IgD-negative memory B cell (primary cell): Measurements from ENCODE around the gene TTLL11. TPM values are rescaled to one million over a fixed set of nuclear protein-coding genes. Genes with fewer than 3 reads are reported as not detected.
"Not testable (repeated sequence)": the region's sequence is repeated elsewhere in the genome, so short reads cannot be mapped to it uniquely, and the experiment has no call there.

Source experiments
- H3K27ac Mint-ChIP-seq, 3 donors: one replicate each; pipeline ENCODE4 v1.8.0; 2020 to 2022; ENCODE audit warnings: mild to moderate bottlenecking in 3 of 3, mixed read lengths in 3 of 3, moderate library complexity in 1 of 3
- H3K27me3 Mint-ChIP-seq: one replicate; pipeline ENCODE4 v1.8.0; 2021; ENCODE audit warnings: mixed read lengths
- H3K36me3 Mint-ChIP-seq: one replicate; pipeline ENCODE4 v1.8.0; 2020; ENCODE audit warnings: mild to moderate bottlenecking, mixed read lengths
- H3K4me1 Mint-ChIP-seq, 3 donors: one replicate each; pipeline ENCODE4 v1.8.0; 2020 to 2022; ENCODE audit warnings: mixed read lengths in 3 of 3, mild to moderate bottlenecking in 1 of 3
- H3K4me3 Mint-ChIP-seq, 4 donors: one replicate each; pipeline ENCODE4 v1.8.0; 2020 to 2022; ENCODE audit warnings: mild to moderate bottlenecking in 4 of 4, mixed read lengths in 4 of 4, moderate library complexity in 3 of 4
- H3K9me3 Mint-ChIP-seq, 3 donors: one replicate each; pipeline ENCODE4 v1.8.0; 2020 to 2021; ENCODE audit warnings: mixed read lengths in 3 of 3, mild to moderate bottlenecking in 1 of 3
- polyA plus RNA-seq: library from polyadenylated mRNA; unstranded; fragments of 300-500 nt; fragmentation: Illumina TruSeq; gene quantifications from one replicate; pipeline ENCODE4 v1.2.3, GENCODE V29; 2021

Gene TTLL11
- polyA plus RNA-seq, 1 donor from 2014 or later = 6.0 TPM

GRCh38 chr9:121807069-121807822 lies 285.9 kb downstream of the TTLL11 start:
- Mint-ChIP-seq H3K36me3 (peaks cover 2% of the 10 kb centered on the region), H3K27ac (no peak overlapping the region), H3K4me3 (no peak overlapping the region), H3K27me3 (no peaks in the 10 kb centered on the region), H3K9me3 (peaks cover 4 to 12% (median 5%) of the 10 kb centered on the region in 3 donors), H3K4me1 (no peaks in the 10 kb centered on the region)

DNA sequence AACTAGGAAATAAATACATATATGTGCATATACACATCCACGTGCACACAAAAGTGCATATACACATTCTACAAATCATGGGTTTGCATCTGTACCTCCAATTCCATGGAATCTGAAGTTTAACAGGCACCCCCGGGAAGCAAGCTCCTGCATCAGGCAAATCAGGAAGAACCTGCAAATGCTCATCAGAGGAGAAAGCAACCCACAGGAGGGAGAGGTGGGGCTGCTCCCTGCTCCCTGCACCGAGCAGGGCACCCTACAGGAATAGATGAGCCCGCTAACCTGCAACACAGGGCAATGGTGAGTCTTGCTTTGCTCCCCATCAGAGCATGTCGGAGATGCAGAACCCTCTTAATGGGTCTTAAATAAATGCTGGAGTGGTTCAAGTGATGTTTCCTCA lies 290.4 kb downstream of the TTLL11 start:
- Mint-ChIP-seq H3K27ac (no peak overlapping the region), H3K27me3 (peaks cover 4% of the 10 kb centered on the region)

DNA sequence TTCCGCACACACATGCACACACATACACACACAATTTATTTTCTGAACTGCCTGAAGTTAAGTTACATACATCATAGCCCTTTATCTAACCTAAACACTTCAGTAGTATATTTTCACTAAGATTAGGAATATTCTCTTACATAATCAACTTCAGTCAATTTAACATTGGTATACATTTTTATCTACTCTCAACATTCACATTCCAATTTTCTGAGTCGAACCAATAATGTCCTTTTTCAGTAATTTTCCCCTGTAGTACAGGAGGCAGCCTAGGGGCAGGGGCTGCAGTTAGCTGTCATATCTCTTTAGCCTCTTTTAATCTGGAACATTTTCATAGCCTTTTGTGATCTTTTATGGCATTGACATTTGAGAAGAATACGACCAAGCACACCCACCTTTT lies 291.5 kb downstream of the TTLL11 start:
- Mint-ChIP-seq H3K4me3 (no peak overlapping the region), H3K27me3 (peaks cover 6% of the 10 kb centered on the region), H3K27ac (no peak overlapping the region), H3K4me1 (no peaks in the 10 kb centered on the region), H3K9me3 (peaks cover 4 to 12% (median 5%) of the 10 kb centered on the region in 3 donors), H3K36me3 (peaks cover 2% of the 10 kb centered on the region)

More for the DNA sequence above, 290.4 kb downstream of the TTLL11 start:
- peaks cover 2% of the 10 kb centered on the region for H3K36me3 Mint-ChIP-seq
- H3K9me3 Mint-ChIP-seq = peaks cover 4 to 12% (median 5%) of the 10 kb centered on the region in 3 donors
- no peak overlapping the region for H3K4me3 Mint-ChIP-seq
- no peaks in the 10 kb centered on the region for H3K4me1 Mint-ChIP-seq

GRCh38 chr9:121800376-121800775 lies 292.7 kb downstream of the TTLL11 start:
- Mint-ChIP-seq H3K27me3 (peaks cover 6% of the 10 kb centered on the region), H3K4me1 (no peaks in the 10 kb centered on the region), H3K27ac (no peak overlapping the region), H3K4me3 (no peak overlapping the region), H3K36me3 (peaks cover 2% of the 10 kb centered on the region), H3K9me3 (peaks cover 4 to 12% (median 5%) of the 10 kb centered on the region in 3 donors)

DNA sequence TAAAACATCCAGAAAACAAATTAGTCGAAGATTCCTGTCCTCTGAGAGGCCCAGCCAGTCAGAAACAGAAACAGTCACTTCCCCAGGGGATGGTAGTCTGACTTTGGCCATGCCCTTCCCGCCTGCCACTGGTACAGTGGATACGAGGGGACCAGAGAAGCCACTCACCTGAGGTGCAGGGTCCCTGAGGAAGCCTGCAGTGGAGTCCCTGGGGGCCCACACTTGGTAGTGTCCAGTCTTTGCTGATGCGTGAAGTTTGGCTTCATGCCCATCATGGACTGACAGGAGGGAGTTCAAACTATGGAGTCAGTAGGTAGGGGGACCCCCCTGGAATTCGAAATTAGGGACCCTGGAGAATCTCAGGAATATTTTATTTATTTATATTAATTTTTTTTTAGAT lies 294.2 kb downstream of the TTLL11 start:
- no peaks in the 10 kb centered on the region for H3K4me1 Mint-ChIP-seq
- peaks cover 0 to 1% (median 0%) of the 10 kb centered on the region in 3 donors for H3K9me3 Mint-ChIP-seq
- H3K36me3 Mint-ChIP-seq = peaks cover 2% of the 10 kb centered on the region
- peaks cover 6% of the 10 kb centered on the region for H3K27me3 Mint-ChIP-seq
- no peak overlapping the region for H3K4me3 Mint-ChIP-seq
- no peak overlapping the region for H3K27ac Mint-ChIP-seq

- H3K36me3 Mint-ChIP-seq = no peaks in the 10 kb centered on the region
- peaks cover 6% of the 10 kb centered on the region for H3K27me3 Mint-ChIP-seq
- H3K4me3 Mint-ChIP-seq = no peak overlapping the region
- no peaks in the 10 kb centered on the region for H3K9me3 Mint-ChIP-seq
- no peak overlapping the region for H3K27ac Mint-ChIP-seq
- H3K4me1 Mint-ChIP-seq = no peaks in the 10 kb centered on the region
Measured at GRCh38 chr9:121797081-121797480, 296.0 kb downstream of the TTLL11 start.

- not testable (repeated sequence) for H3K4me1 Mint-ChIP-seq, H3K36me3 Mint-ChIP-seq, H3K4me3 Mint-ChIP-seq, H3K9me3 Mint-ChIP-seq, H3K27ac Mint-ChIP-seq
- H3K27me3 Mint-ChIP-seq = peaks cover 10% of the 10 kb centered on the region
Measured at GRCh38 chr9:121794334-121794733, 298.8 kb downstream of the TTLL11 start.

DNA sequence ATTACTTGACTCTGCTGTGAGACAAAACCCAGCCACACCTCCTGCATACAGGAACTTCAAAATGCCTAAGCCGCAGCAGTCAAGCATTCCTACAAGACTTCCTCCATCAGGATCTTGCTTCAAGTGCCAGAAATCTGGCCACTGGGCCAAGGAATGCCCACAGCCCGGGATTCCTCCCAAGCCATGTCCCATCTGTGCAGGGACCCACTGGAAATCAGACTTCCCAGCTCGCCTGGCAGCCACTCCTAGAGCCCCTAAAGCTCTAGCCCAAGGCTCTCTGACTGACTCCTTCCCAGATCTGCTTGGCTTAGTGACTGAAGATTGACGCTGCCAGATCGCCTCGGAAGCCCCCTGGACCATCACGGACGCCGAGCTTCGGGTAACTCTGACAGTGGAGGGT lies 300.6 kb downstream of the TTLL11 start:
- not testable (repeated sequence) for H3K27ac Mint-ChIP-seq, H3K36me3 Mint-ChIP-seq, H3K27me3 Mint-ChIP-seq, H3K9me3 Mint-ChIP-seq, H3K4me1 Mint-ChIP-seq, H3K4me3 Mint-ChIP-seq

GRCh38 chr9:121790841-121791240 lies 302.3 kb downstream of the TTLL11 start:
- Mint-ChIP-seq H3K27me3 (peaks cover 12% of the 10 kb centered on the region), H3K9me3 (peaks cover 0 to 2% (median 0%) of the 10 kb centered on the region in 3 donors), H3K36me3 (no peaks in the 10 kb centered on the region), H3K27ac (no peak overlapping the region), H3K4me3 (no peak overlapping the region), H3K4me1 (no peaks in the 10 kb centered on the region)

DNA sequence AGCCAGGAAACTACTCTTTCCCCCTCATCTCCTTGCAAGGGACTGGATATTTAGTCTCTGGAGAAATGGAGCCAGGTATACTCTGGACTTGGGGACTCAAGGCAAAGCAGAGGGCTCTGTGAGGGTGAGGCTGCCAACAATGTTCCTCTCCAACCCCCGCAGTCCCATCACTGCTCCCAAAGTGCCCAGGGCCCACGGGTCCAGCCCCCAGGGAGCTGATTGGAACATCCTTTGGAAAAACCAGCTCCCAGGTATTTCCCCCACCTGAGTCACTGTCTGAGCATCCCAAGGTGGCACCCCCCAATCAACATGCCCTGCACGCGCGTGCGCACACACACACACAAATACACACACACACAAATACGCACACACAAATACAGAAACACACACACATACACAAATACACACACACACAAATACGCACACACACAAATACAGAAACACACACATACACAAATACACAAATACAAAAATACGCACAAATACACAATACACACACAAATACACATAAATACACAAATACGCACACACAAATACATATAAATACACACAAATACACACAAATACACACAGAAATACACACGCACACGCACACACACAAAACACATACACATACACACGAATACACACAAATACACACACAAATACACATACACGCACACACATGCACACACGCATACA lies 304.3 kb downstream of the TTLL11 start:
- Mint-ChIP-seq H3K4me3 (no peak overlapping the region), H3K4me1 (no peaks in the 10 kb centered on the region), H3K36me3 (peaks cover 1% of the 10 kb centered on the region), H3K27ac (no peak overlapping the region), H3K9me3 (peaks cover 0 to 2% (median 0%) of the 10 kb centered on the region in 3 donors), H3K27me3 (peaks cover 12% of the 10 kb centered on the region)

DNA sequence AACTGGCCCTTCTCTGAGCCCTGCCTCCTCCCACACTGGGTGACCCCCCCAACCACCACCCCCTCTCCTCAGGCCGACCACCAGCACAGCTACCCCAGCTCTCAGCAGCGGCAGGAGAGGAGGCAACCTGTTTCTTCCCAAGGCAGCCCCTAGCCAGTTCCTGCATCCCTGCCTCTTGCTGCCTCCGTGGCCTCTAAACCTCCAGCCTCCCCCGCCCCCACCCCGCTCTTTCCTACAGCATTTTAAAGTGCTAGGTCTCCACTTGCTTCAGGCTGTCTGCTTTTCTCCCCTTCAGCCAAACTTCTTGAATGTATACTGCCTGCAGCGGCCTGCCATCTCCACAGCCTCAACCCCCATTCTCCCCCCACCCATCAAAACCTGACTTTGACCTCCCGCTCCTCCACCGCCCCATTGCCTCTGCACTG lies 306.1 kb downstream of the TTLL11 start:
- Mint-ChIP-seq H3K36me3 (peaks cover 1% of the 10 kb centered on the region), H3K27ac (no peak overlapping the region), H3K4me3 (no peak overlapping the region), H3K4me1 (no peaks in the 10 kb centered on the region), H3K9me3 (peaks cover 0 to 2% (median 0%) of the 10 kb centered on the region in 3 donors), H3K27me3 (peaks cover 14% of the 10 kb centered on the region)

DNA sequence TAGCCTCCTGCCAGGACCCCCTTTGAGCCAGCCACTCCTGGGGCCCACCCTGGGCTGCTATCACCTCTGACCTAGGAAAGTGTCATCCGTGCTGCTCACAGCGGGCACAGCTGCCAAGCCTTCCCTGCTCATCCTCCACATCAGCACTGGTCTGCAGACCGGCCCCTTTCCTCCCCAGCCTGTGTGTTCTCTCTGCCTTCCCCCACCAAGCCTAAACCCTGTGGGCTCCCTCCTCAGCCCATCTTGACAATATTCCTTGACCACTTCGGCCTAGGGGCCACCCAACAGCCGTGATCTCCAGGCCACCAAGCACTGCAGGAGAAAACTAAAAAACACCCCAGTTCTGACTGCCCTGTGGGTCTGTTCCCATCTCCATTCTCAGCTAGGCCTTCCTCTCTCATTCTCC lies 306.6 kb downstream of the TTLL11 start:
- H3K36me3 Mint-ChIP-seq = peaks cover 1% of the 10 kb centered on the region
- peaks cover 13% of the 10 kb centered on the region for H3K27me3 Mint-ChIP-seq
- peak overlapping the region in 1 of 4 donors; percentile 5 for H3K4me3 Mint-ChIP-seq
- no peak overlapping the region for H3K27ac Mint-ChIP-seq
- H3K4me1 Mint-ChIP-seq = no peaks in the 10 kb centered on the region
- peaks cover 0 to 2% (median 0%) of the 10 kb centered on the region in 3 donors for H3K9me3 Mint-ChIP-seq

GRCh38 chr9:121785673-121786542 lies 307.2 kb downstream of the TTLL11 start:
- peaks cover 1% of the 10 kb centered on the region for H3K36me3 Mint-ChIP-seq

DNA sequence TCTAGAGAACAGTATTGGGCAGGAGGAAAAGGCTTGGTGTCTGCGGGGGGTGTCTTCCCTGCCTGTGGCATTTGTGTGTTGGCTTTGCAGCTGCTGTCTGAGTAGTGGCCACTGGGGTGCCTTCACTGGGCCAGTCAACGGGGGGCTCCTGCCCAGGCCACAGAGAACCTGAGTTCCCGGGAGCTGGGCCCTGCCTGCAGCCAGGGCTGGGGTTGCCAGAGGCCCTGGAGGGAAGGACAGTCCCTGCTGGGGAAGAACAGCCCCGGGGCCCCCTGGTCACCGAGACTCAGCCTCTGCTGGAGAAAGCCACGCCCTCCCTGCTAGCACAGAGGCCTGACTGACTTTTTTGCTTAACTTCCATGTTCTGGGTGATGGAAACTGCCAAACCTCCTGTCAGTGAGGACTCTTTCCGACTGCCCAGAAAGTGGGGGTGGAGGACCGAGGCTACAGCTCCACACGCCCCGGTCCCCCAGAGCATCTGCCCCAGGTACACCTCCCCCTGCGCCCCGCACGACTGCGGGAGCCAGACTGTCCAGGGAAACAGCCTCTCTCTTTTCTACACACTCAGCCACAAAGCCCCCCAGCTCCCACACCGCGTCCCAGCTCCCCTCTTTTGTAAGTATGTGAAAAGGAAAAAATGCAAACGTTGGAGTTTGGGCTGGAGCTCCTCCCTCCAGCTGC lies 308.2 kb downstream of the TTLL11 start:
- Mint-ChIP-seq H3K27me3 (peaks cover 10% of the 10 kb centered on the region), H3K9me3 (peaks cover 0 to 2% (median 0%) of the 10 kb centered on the region in 3 donors), H3K27ac (no peak overlapping the region), H3K4me3 (no peak overlapping the region), H3K36me3 (peaks cover 1% of the 10 kb centered on the region), H3K4me1 (no peaks in the 10 kb centered on the region)

More at GRCh38 chr9:121785673-121786542, 307.2 kb downstream of the TTLL11 start:
- Mint-ChIP-seq H3K27me3 (peaks cover 13% of the 10 kb centered on the region), H3K27ac (no peak overlapping the region), H3K4me3 (no peak overlapping the region), H3K4me1 (no peaks in the 10 kb centered on the region), H3K9me3 (peaks cover 0 to 2% (median 0%) of the 10 kb centered on the region in 3 donors)
